Peyer's patch (tissue), 4 donors: ENCODE results near the gene HSPB3. TPM values are rescaled to one million over a fixed set of nuclear protein-coding genes. Genes with fewer than 3 reads are reported as not detected.
A peak's percentile ranks its signal among the peaks of the same experiment; 100 is the strongest.

Experiments used
- DNase-seq, 3 donors: peaks; one replicate each; pipeline ENCODE4 v3.0.0-alpha.2; 2017 to 2019
- H3K27ac ChIP-seq, 4 donors: fragments of 200-600 bp; sonication (generic); one replicate each; pipeline ENCODE4 v1.5.1; 2016 to 2019
- H3K27me3 ChIP-seq, 2 donors: fragments of 200-600 bp; sonication (generic); one replicate each; pipeline ENCODE4 v1.5.1; 2019
- H3K36me3 ChIP-seq, 3 donors: fragments of 200-600 bp; sonication (generic); one replicate each; pipeline ENCODE4 v1.5.1; 2016 to 2019
- H3K4me1 ChIP-seq, 4 donors: fragments of 200-600 bp; sonication (generic); one replicate each; pipeline ENCODE4 v1.5.1; 2016 to 2019
- H3K4me3 ChIP-seq, 4 donors: fragments of 200-600 bp; sonication (generic); 1 replicate in 3 of 4; 2 replicates in 1 of 4; pipeline ENCODE4 v1.5.1; 2016 to 2019; ENCODE audit warnings: mild to moderate bottlenecking in 1 of 4
- H3K9me3 ChIP-seq, 4 donors: fragments of 200-600 bp; sonication (generic); one replicate each; pipeline ENCODE4 v1.5.1; 2016 to 2019; ENCODE audit warnings: mild to moderate bottlenecking in 1 of 4
- CTCF ChIP-seq, 6 experiments: fragments of 450-650 bp in 4 of 6; fragments of 200-600 bp in 2 of 6; sonication (generic) in 1 of 6; IDR thresholded peaks; one replicate each; pipeline ENCODE4 v1.5.1; 2017 to 2019; ENCODE audit warnings: antibody characterized with exemption in 6 of 6, mild to moderate bottlenecking in 3 of 6, moderate library complexity in 1 of 6
- POLR2A ChIP-seq, 2 donors: fragments of 450-650 bp; IDR thresholded peaks; one replicate each; pipeline ENCODE4 v1.5.1; 2017; ENCODE audit warnings: antibody characterized with exemption in 2 of 2, mild to moderate bottlenecking in 2 of 2, moderate library complexity in 2 of 2
- total RNA-seq, 4 donors: library from RNA; depleted of rRNA; stranded (reverse); fragments of >200 nt; gene quantifications; one replicate each; pipeline ENCODE4 v1.1.0, GENCODE V29; 2016

HSPB3 gene
- total RNA-seq, 4 donors from 2014 or later = not detected

GRCh38 chr5:54462281-54462680, 6.8 kb downstream of the HSPB3 start:
- Histone ChIP-seq H3K4me1 (no peaks in the 10 kb centered on the region), H3K27ac (no peak overlapping the region), H3K4me3 (no peak overlapping the region), H3K9me3 (no peaks in the 10 kb centered on the region), H3K36me3 (no peaks in the 10 kb centered on the region), H3K27me3 (no peaks in the 10 kb centered on the region)
- no peak for TF ChIP-seq POLR2A (IDR thresholded peaks at IDR 0.05)
- TF ChIP-seq CTCF (IDR thresholded peaks at IDR 0.05) = no peak
- DNase-seq = no peak

GRCh38 chr5:54463713-54464112, 8.2 kb downstream of the HSPB3 start:
- TF ChIP-seq POLR2A (IDR thresholded peaks at IDR 0.05) (no peak), CTCF (IDR thresholded peaks at IDR 0.05) (no peak)
- no peaks in the 10 kb centered on the region for H3K4me1 ChIP-seq
- no peaks in the 10 kb centered on the region for H3K27me3 ChIP-seq
- DNase-seq = no peak
- H3K4me3 ChIP-seq = no peak overlapping the region
- H3K36me3 ChIP-seq = no peaks in the 10 kb centered on the region
- H3K9me3 ChIP-seq = no peaks in the 10 kb centered on the region
- no peak overlapping the region for H3K27ac ChIP-seq

- peak overlapping the region in 1 of 4 donors; percentile 36 for H3K27ac ChIP-seq
- peak overlapping the region in 1 of 4 donors; percentile 8 for H3K4me3 ChIP-seq
- no peaks in the 10 kb centered on the region for H3K9me3 ChIP-seq
- no peaks in the 10 kb centered on the region for H3K4me1 ChIP-seq
- H3K27me3 ChIP-seq = no peaks in the 10 kb centered on the region
- no peaks in the 10 kb centered on the region for H3K36me3 ChIP-seq
- DNase-seq = no peak
- TF ChIP-seq CTCF (IDR thresholded peaks at IDR 0.05) (no peak), POLR2A (IDR thresholded peaks at IDR 0.05) (no peak)
Measured at GRCh38 chr5:54469622-54470021, 14.1 kb downstream of the HSPB3 start.

GRCh38 chr5:54470128-54470527, 14.6 kb downstream of the HSPB3 start:
- no peaks in the 10 kb centered on the region for H3K9me3 ChIP-seq
- peak overlapping the region in 1 of 4 donors; percentile 36 for H3K27ac ChIP-seq
- H3K4me3 ChIP-seq = no peak overlapping the region
- no peaks in the 10 kb centered on the region for H3K4me1 ChIP-seq
- no peaks in the 10 kb centered on the region for H3K27me3 ChIP-seq
- no peak for DNase-seq
- no peaks in the 10 kb centered on the region for H3K36me3 ChIP-seq
- TF ChIP-seq POLR2A (IDR thresholded peaks at IDR 0.05) = no peak
- TF ChIP-seq CTCF (IDR thresholded peaks at IDR 0.05) = no peak

- Histone ChIP-seq H3K27ac (no peak overlapping the region), H3K4me1 (no peaks in the 10 kb centered on the region), H3K27me3 (no peaks in the 10 kb centered on the region), H3K4me3 (no peak overlapping the region), H3K9me3 (no peaks in the 10 kb centered on the region), H3K36me3 (no peaks in the 10 kb centered on the region)
- no peak for DNase-seq
- TF ChIP-seq POLR2A (IDR thresholded peaks at IDR 0.05) = no peak
- TF ChIP-seq CTCF (IDR thresholded peaks at IDR 0.05) = no peak
Measured at GRCh38 chr5:54470677-54471076, 15.2 kb downstream of the HSPB3 start.

GRCh38 chr5:54471398-54471797, 15.9 kb downstream of the HSPB3 start:
- H3K4me3 ChIP-seq = no peak overlapping the region
- no peaks in the 10 kb centered on the region for H3K27me3 ChIP-seq
- no peak for DNase-seq
- H3K36me3 ChIP-seq = no peaks in the 10 kb centered on the region
- no peak overlapping the region for H3K27ac ChIP-seq
- H3K4me1 ChIP-seq = no peaks in the 10 kb centered on the region
- TF ChIP-seq POLR2A (IDR thresholded peaks at IDR 0.05) = no peak
- TF ChIP-seq CTCF (IDR thresholded peaks at IDR 0.05) = no peak
- H3K9me3 ChIP-seq = no peaks in the 10 kb centered on the region
